Upper lobe of left lung (tissue), 6 donors: Measurements from ENCODE around the gene RUNDC3A. TPM values are rescaled to one million over a fixed set of nuclear protein-coding genes. Genes with fewer than 3 reads are reported as not detected.

Experiments used
- ATAC-seq, 2 donors: fragments of 200-7000 bp; cut with Tn5 transposase; one replicate each; pipeline ENCODE4 v1.9.1; 2022; ENCODE audit warnings: mild to moderate bottlenecking in 2 of 2, moderate library complexity in 2 of 2; ENCODE audit not compliant: low FRiP score in 2 of 2
- DNase-seq, 2 donors: peaks; one replicate each; pipeline ENCODE4 v3.0.0-alpha.2; 2019 to 2020
- H3K27ac ChIP-seq, 4 donors: fragments of 200-600 bp; sonication (generic); one replicate each; pipeline ENCODE4 v1.5.1; 2016 to 2019
- H3K27me3 ChIP-seq, 4 donors: fragments of 200-600 bp; sonication (generic); one replicate each; pipeline ENCODE4 v1.5.1; 2017 to 2019
- H3K36me3 ChIP-seq, 4 donors: fragments of 200-600 bp; sonication (generic); one replicate each; pipeline ENCODE4 v1.5.1; 2016 to 2019
- H3K4me1 ChIP-seq, 4 donors: fragments of 200-600 bp; sonication (generic); one replicate each; pipeline ENCODE4 v1.5.1; 2018 to 2019
- H3K4me3 ChIP-seq, 4 donors: fragments of 200-600 bp; sonication (generic); one replicate each; pipeline ENCODE4 v1.5.1; 2017 to 2019; ENCODE audit warnings: mild to moderate bottlenecking in 2 of 4, moderate library complexity in 1 of 4
- H3K9me3 ChIP-seq, 4 donors: fragments of 200-600 bp; sonication (generic); one replicate each; pipeline ENCODE4 v1.5.1; 2018 to 2019
- EP300 ChIP-seq, 4 donors: sonication (generic); formaldehyde crosslinking; IDR thresholded peaks; one replicate each; pipeline ENCODE4 v1.5.1; 2017; ENCODE audit warnings: antibody characterized with exemption in 4 of 4, control low read depth in 2 of 4
- POLR2A ChIP-seq, 4 donors: fragments of 450-650 bp; IDR thresholded peaks; one replicate each; pipeline ENCODE4 v1.5.1; 2016 to 2017; ENCODE audit warnings: antibody characterized with exemption in 4 of 4, mild to moderate bottlenecking in 2 of 4
- POLR2AphosphoS5 ChIP-seq, 2 donors: sonication (generic); formaldehyde crosslinking; IDR thresholded peaks; one replicate each; pipeline ENCODE4 v1.5.1; 2017; ENCODE audit warnings: antibody characterized with exemption in 2 of 2
- WGBS, 2 donors: methylation state at CpG; one replicate each; pipeline ENCODE4 v1.1.5; 2017 to 2018; 5-methylcytosine and 5-hydroxymethylcytosine counted together
- total RNA-seq, 6 donors: library from RNA; depleted of rRNA in 4 of 6; stranded (reverse); fragments of >200 nt in 4 of 6; gene quantifications; one replicate each; pipeline versions ENCODE4 v1.1.0 to v1.2.1, GENCODE V29; 2016 to 2021
- TF ChIP-seq, protein P1 (sequence below), 6 experiments: fragments of 450-650 bp in 4 of 6; fragments of 200-600 bp in 2 of 6; sonication (generic) in 2 of 6; IDR thresholded peaks; one replicate each; pipeline ENCODE4 v1.5.1; 2016 to 2019; ENCODE audit warnings: antibody characterized with exemption in 6 of 6
- donor health status: DM: no; HTN: no; CAD: no; lungs with moderate emphysema.
- donor health status: DM: no; HTN: yes; CAD: no; lungs with severe emphysema.

The RUNDC3A gene
- total RNA-seq, 6 donors from 2014 or later: 0.13 to 2.6 (median 1.0) TPM; not detected in 3

DNA sequence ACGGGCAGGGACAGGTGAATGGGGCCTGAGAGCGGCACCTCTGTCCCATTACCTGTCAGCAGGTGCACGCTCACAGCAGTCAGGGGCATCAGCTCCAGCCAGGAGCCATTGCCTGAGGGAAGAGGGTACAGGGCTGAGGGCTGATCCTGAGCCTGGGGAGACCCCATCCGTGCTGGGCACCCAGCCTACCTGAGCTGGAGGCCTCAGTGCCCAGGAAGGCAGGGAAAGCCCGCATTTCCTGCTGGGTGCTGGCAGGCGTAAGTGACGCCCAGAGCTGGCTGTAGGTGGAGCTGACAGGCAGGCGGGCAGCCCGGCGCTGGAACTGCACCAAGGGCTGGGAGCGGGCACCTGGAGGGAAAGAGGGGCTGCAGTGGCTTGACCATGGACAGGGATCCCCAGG, 47.8 kb downstream of the RUNDC3A start:
- no peak overlapping the region for H3K4me3 ChIP-seq
- ATAC-seq (no peak), DNase-seq (peak in 1 of 2 donors; percentile 66)
- TF ChIP-seq EP300 (IDR thresholded peaks at IDR 0.05): no peak
- no peak for TF ChIP-seq POLR2A (IDR thresholded peaks at IDR 0.05)
- TF ChIP-seq POLR2AphosphoS5 (IDR thresholded peaks at IDR 0.05): no peak
- TF ChIP-seq, protein P1, sequence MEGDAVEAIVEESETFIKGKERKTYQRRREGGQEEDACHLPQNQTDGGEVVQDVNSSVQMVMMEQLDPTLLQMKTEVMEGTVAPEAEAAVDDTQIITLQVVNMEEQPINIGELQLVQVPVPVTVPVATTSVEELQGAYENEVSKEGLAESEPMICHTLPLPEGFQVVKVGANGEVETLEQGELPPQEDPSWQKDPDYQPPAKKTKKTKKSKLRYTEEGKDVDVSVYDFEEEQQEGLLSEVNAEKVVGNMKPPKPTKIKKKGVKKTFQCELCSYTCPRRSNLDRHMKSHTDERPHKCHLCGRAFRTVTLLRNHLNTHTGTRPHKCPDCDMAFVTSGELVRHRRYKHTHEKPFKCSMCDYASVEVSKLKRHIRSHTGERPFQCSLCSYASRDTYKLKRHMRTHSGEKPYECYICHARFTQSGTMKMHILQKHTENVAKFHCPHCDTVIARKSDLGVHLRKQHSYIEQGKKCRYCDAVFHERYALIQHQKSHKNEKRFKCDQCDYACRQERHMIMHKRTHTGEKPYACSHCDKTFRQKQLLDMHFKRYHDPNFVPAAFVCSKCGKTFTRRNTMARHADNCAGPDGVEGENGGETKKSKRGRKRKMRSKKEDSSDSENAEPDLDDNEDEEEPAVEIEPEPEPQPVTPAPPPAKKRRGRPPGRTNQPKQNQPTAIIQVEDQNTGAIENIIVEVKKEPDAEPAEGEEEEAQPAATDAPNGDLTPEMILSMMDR (IDR thresholded peaks at IDR 0.05): no peak
- H3K27ac ChIP-seq: no peak overlapping the region
- no peaks in the 10 kb centered on the region for H3K9me3 ChIP-seq
- 86 to 92% methylated on average over 9 to 11 of the region's 11 CpGs for WGBS, 2 donors
- H3K4me1 ChIP-seq: peaks cover 0 to 14% (median 0%) of the 10 kb centered on the region in 4 donors
- peaks cover 9 to 24% (median 19%) of the 10 kb centered on the region in 4 donors for H3K36me3 ChIP-seq
- no peaks in the 10 kb centered on the region for H3K27me3 ChIP-seq

DNA sequence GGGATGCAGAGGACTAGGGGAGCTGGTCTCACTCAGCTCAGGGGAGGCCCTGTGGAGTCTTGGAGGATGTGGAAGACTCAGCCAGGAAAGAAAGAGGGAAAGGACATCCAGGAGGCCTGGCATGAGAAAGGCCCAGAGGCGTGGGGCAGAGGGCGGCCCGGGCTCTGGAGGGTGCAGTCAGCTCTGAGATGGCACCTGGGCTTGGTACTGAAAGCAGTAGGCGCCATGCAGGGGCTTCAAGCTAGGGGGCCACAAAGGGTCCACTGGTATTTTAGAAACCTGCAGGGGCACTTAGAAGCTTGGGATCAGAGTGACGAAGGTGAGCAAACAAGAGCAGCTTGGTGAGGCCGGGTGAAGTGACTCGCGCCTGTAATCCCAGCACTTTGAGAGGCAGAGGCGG, 49.7 kb downstream of the RUNDC3A start:
- WGBS, 2 donors: 89 to 90% methylated on average over 9 of the region's 9 CpGs
- H3K9me3 ChIP-seq: no peaks in the 10 kb centered on the region
- peaks cover 0 to 7% (median 3%) of the 10 kb centered on the region in 4 donors for H3K27me3 ChIP-seq
- no peak for ATAC-seq
- TF ChIP-seq, protein P1 (IDR thresholded peaks at IDR 0.05): no peak
- TF ChIP-seq POLR2A (IDR thresholded peaks at IDR 0.05) (no peak), POLR2AphosphoS5 (IDR thresholded peaks at IDR 0.05) (no peak), EP300 (IDR thresholded peaks at IDR 0.05) (no peak)
- peaks cover 10 to 28% (median 12%) of the 10 kb centered on the region in 4 donors for H3K4me1 ChIP-seq
- H3K36me3 ChIP-seq: peaks cover 0 to 6% (median 1%) of the 10 kb centered on the region in 4 donors
- no peak overlapping the region for H3K27ac ChIP-seq
- no peak overlapping the region for H3K4me3 ChIP-seq
- DNase-seq: no peak

DNA sequence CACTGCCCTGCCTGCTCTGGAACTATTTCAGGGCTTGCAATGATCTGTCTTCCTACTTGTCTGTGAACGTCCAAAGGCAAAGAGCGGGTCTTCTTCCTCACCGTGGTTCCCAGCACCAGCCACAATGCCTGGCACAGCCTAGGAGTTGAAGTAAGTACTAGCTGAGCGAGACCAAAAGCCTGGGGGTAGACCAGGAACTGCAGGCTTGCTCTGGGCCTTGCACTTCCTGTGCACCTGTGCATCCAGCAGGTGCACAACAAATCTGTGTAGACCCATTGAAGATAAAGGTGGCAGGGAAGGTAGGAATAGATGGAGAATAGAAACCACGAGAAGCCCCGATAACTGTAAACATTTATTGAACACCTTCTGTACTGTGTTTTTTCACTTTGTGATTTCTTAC, 50.6 kb downstream of the RUNDC3A start:
- H3K27me3 ChIP-seq: peaks cover 0 to 9% (median 3%) of the 10 kb centered on the region in 4 donors
- DNase-seq (no peak), ATAC-seq (no peak)
- H3K4me3 ChIP-seq: no peak overlapping the region
- H3K4me1 ChIP-seq: peaks cover 11 to 30% (median 18%) of the 10 kb centered on the region in 4 donors
- 67 to 77% methylated on average over 6 of the region's 6 CpGs for WGBS, 2 donors
- H3K36me3 ChIP-seq: no peaks in the 10 kb centered on the region
- H3K27ac ChIP-seq: no peak overlapping the region
- TF ChIP-seq POLR2A (IDR thresholded peaks at IDR 0.05) (no peak), EP300 (IDR thresholded peaks at IDR 0.05) (no peak), POLR2AphosphoS5 (IDR thresholded peaks at IDR 0.05) (no peak)
- TF ChIP-seq, protein P1 (IDR thresholded peaks at IDR 0.05): no peak
- no peaks in the 10 kb centered on the region for H3K9me3 ChIP-seq

DNA sequence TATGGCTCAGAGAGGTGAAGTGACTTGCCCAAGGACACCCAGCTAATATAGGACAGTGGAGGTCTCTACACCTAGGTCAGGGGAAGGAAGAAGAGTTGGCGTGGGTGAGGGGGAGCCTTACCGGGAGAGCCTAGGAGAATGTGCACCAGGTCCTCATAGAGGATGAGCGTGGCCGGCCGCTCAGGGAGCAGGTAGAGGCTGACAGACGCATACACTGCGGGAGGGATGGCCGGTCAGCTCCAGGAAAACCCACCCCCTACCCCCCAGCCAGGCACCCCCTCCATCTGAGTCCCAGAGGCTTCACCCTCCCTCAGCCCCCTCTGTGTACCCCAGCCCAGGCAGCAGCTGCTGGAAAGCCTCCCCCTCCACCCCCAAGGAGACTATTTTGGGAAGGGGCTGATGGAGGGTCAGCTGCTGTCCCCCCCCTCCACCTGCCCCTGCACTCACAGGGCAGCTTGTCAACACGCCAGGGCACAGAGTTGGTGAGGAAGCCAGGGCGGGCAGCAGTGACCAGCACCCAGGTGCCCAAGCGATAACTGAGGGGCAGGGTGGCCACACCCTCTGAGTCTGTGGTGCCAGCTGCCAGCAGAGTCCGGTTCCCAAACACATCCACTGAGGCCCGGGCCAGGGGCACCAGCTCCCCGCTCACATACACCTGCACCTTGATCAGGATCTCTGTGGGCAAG, 51.2 kb downstream of the RUNDC3A start:
- H3K27ac ChIP-seq: no peak overlapping the region
- H3K36me3 ChIP-seq: no peaks in the 10 kb centered on the region
- no peaks in the 10 kb centered on the region for H3K9me3 ChIP-seq
- H3K4me1 ChIP-seq: peaks cover 11 to 29% (median 20%) of the 10 kb centered on the region in 4 donors
- no peak for ATAC-seq
- no peak for DNase-seq
- H3K4me3 ChIP-seq: no peak overlapping the region
- TF ChIP-seq POLR2AphosphoS5 (IDR thresholded peaks at IDR 0.05): no peak
- no peak for TF ChIP-seq EP300 (IDR thresholded peaks at IDR 0.05)
- TF ChIP-seq POLR2A (IDR thresholded peaks at IDR 0.05): no peak
- TF ChIP-seq, protein P1 (IDR thresholded peaks at IDR 0.05): no peak
- peaks cover 0 to 9% (median 3%) of the 10 kb centered on the region in 4 donors for H3K27me3 ChIP-seq
- 93 to 98% methylated on average over 9 to 13 of the region's 14 CpGs for WGBS, 2 donors

DNA sequence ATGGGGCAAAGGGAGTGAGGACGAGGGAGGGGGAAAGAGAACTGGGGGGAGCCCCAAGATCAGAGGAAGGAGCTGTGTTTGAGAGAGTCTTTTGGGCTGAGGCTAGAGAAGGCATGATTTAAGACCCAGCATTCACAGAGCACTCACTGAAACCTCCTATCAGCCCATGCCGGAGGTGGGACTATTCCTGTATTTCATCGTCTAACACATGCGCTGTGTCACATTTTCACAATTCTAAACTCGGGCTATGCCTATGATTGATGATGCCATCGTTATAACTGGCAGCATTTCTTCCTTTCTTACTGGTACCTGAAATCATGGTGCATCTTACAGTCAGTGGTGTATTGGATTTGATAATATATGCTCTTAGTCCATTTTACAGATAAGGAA, 51.7 kb downstream of the RUNDC3A start:
- TF ChIP-seq EP300 (IDR thresholded peaks at IDR 0.05): no peak
- no peak for TF ChIP-seq POLR2AphosphoS5 (IDR thresholded peaks at IDR 0.05)
- no peak overlapping the region for H3K27ac ChIP-seq
- H3K27me3 ChIP-seq: peaks cover 0 to 9% (median 3%) of the 10 kb centered on the region in 4 donors
- WGBS, 2 donors: 60 to 67% methylated on average over 6 of the region's 6 CpGs
- no peaks in the 10 kb centered on the region for H3K36me3 ChIP-seq
- H3K4me3 ChIP-seq: no peak overlapping the region
- ATAC-seq (no peak), DNase-seq (no peak)
- H3K9me3 ChIP-seq: no peaks in the 10 kb centered on the region
- H3K4me1 ChIP-seq: peaks cover 11 to 28% (median 20%) of the 10 kb centered on the region in 4 donors
